IMR-90 (cell line): Measurements from ENCODE around the gene STARD10. TPM values are rescaled to one million over a fixed set of nuclear protein-coding genes. Genes with fewer than 3 reads are reported as not detected.

Experiments
- ATAC-seq: fragments of 200-7000 bp; cut with Tn5 transposase; 2 replicates; pipeline ENCODE4 v1.9.1; 2020; ENCODE audit warnings: low read depth, mild to moderate bottlenecking, moderate library complexity
- BruUV-seq: library from RNA; stranded (reverse); fragments of 400-500 nt; replicated peaks from 2 replicates; lab custom pipeline; 2021; lab: Mats Ljungman, UMichigan
- CTCF ChIA-PET: fragments of 300-600 bp; formaldehyde crosslinking; extraction: SDS; loops from one replicate; lab custom pipeline; 2021; ENCODE audit warnings: antibody characterized with exemption; lab: Yijun Ruan, JAX
- POLR2A ChIA-PET: fragments of 300-600 bp; sonication (Branson Sonifier 250); formaldehyde crosslinking; loops from one replicate; lab custom pipeline; 2022; ENCODE audit warnings: antibody characterized with exemption; ENCODE audit not compliant: unreplicated experiment; lab: Charles Lee
- DNase-seq: peaks from one replicate; pipeline ENCODE4 v3.0.0; 2013
- H2AFZ ChIP-seq: replicated peaks from 2 replicates; pipeline ENCODE3; 2013; ENCODE audit warnings: low read length, mild to moderate bottlenecking; ENCODE audit not compliant: poor library complexity
- H2AK5ac ChIP-seq: 2 replicates; pipeline ENCODE4 v1.6.1; 2013; ENCODE audit warnings: low read depth, low read length, inconsistent platforms
- H2AK9ac ChIP-seq: replicated peaks from 2 replicates; pipeline ENCODE3; 2013; ENCODE audit warnings: mild to moderate bottlenecking, low read depth, low read length, moderate library complexity; ENCODE audit not compliant: poor library complexity
- H2BK120ac ChIP-seq: 2 replicates; pipeline ENCODE4 v1.6.1; 2013; ENCODE audit warnings: low read depth, low read length, inconsistent platforms
- H2BK15ac ChIP-seq: 3 replicates; pipeline ENCODE4 v1.6.1; 2013; ENCODE audit warnings: low read depth, low read length, inconsistent platforms
- H2BK20ac ChIP-seq: 2 replicates; pipeline ENCODE4 v1.6.1; 2013; ENCODE audit warnings: low read depth, mild to moderate bottlenecking, inconsistent platforms, low read length, moderate library complexity
- H2BK5ac ChIP-seq: 2 replicates; pipeline ENCODE4 v1.6.1; 2013; ENCODE audit warnings: mild to moderate bottlenecking, low read depth, low read length, inconsistent platforms; ENCODE audit not compliant: poor library complexity, severe bottlenecking
- H3K14ac ChIP-seq: replicated peaks from 2 replicates; pipeline ENCODE4 v1.6.1; 2013; ENCODE audit warnings: low read depth, low read length, inconsistent platforms
- H3K18ac ChIP-seq: 2 replicates; pipeline ENCODE4 v1.6.1; 2013; ENCODE audit warnings: low read depth, low read length, control low read depth
- H3K23ac ChIP-seq: 2 replicates; pipeline ENCODE4 v1.6.1; 2013; ENCODE audit warnings: low read depth, low read length, inconsistent platforms
- H3K27ac ChIP-seq: 2 replicates; pipeline ENCODE4 v1.5.1; 2013; ENCODE audit warnings: mild to moderate bottlenecking, control low read depth, low read length; ENCODE audit not compliant: insufficient read depth
- H3K27me3 ChIP-seq: 2 replicates; pipeline ENCODE4 v1.6.1; 2013; ENCODE audit warnings: low read length; ENCODE audit not compliant: control insufficient read depth, insufficient read depth
- H3K36me3 ChIP-seq: 2 replicates; pipeline ENCODE4 v1.6.1; 2013; ENCODE audit warnings: low read length, mixed read lengths; ENCODE audit not compliant: control insufficient read depth, insufficient read depth
- H3K4ac ChIP-seq: 2 replicates; pipeline ENCODE4 v1.6.1; 2013; ENCODE audit warnings: low read depth, low read length, inconsistent platforms
- H3K4me1 ChIP-seq: 2 replicates; pipeline ENCODE4 v1.6.1; 2013; ENCODE audit warnings: low read length, mixed read lengths; ENCODE audit not compliant: control insufficient read depth, insufficient read depth
- H3K4me2 ChIP-seq: 2 replicates; pipeline ENCODE4 v1.6.1; 2013; ENCODE audit warnings: low read depth, mild to moderate bottlenecking, control low read depth, low read length, moderate library complexity
- H3K4me3 ChIP-seq: 2 replicates; pipeline ENCODE4 v1.5.1; 2013; ENCODE audit warnings: low read depth, mild to moderate bottlenecking, control low read depth, low read length, moderate library complexity; ENCODE audit not compliant: insufficient read depth
- H3K56ac ChIP-seq: 2 replicates; pipeline ENCODE4 v1.6.1; 2013; ENCODE audit warnings: low read length, inconsistent platforms; ENCODE audit not compliant: insufficient read depth; ENCODE audit errors: extremely low read depth
- H3K79me1 ChIP-seq, 2 experiments: 2 replicates each; pipeline ENCODE4 v1.6.1; 2013; ENCODE audit warnings: low read length in 2 of 2, inconsistent platforms in 1 of 2, low read depth in 1 of 2
- H3K9ac ChIP-seq: 2 replicates; pipeline ENCODE4 v1.6.1; 2013; ENCODE audit warnings: low read depth, low read length, control low read depth
- H3K9me1 ChIP-seq: 2 replicates; pipeline ENCODE4 v1.6.1; 2013; ENCODE audit warnings: low read length, inconsistent platforms; ENCODE audit not compliant: insufficient read depth
- H3K9me3 ChIP-seq: 2 replicates; pipeline ENCODE4 v1.6.1; 2013; ENCODE audit warnings: low read length; ENCODE audit not compliant: control insufficient read depth, insufficient read depth
- H4K20me1 ChIP-seq: 2 replicates; pipeline ENCODE4 v1.6.1; 2013; ENCODE audit warnings: low read length, inconsistent platforms; ENCODE audit not compliant: insufficient read depth
- H4K5ac ChIP-seq: 2 replicates; pipeline ENCODE4 v1.6.1; 2013; ENCODE audit warnings: mild to moderate bottlenecking, low read depth, low read length, control low read depth
- H4K8ac ChIP-seq, 2 experiments: 2 replicates each; pipeline ENCODE4 v1.6.1; 2013; ENCODE audit warnings: low read depth in 2 of 2, low read length in 2 of 2, control low read depth in 1 of 2, inconsistent platforms in 1 of 2
- H4K91ac ChIP-seq: 2 replicates; pipeline ENCODE4 v1.6.1; 2013; ENCODE audit warnings: low read depth, low read length, inconsistent platforms; ENCODE audit not compliant: insufficient read depth
- CEBPB ChIP-seq: IDR thresholded peaks from 2 replicates; pipeline ENCODE4 v1.6.1; 2012; ENCODE audit warnings: low read depth, low read length, improper control_type of control experiment
- CHD1 ChIP-seq: IDR thresholded peaks from 2 replicates; pipeline ENCODE4 v1.6.1; 2012; ENCODE audit warnings: low read depth, low read length, improper control_type of control experiment
- CTCF ChIP-seq: conservative IDR thresholded peaks from 2 replicates; pipeline ENCODE4 v1.5.1; 2012; ENCODE audit warnings: mild to moderate bottlenecking, low read depth, low read length, improper control_type of control experiment
- RFX5 ChIP-seq: IDR thresholded peaks from 2 replicates; pipeline ENCODE4 v1.8.0; 2012; ENCODE audit warnings: low read depth, mild to moderate bottlenecking, low read length, moderate library complexity
- SMC3 ChIP-seq: fragments of 150-350 bp; IDR thresholded peaks from 2 replicates; pipeline ENCODE4 v1.6.1; 2016; ENCODE audit warnings: low read depth, mild to moderate bottlenecking, antibody characterized with exemption, low read length, moderate library complexity
- WGBS, 2 experiments: methylation state at CpG; one replicate each; pipeline versions ENCODE4 v1.1.5 to v1.1.7; 2013; ENCODE audit warnings: missing lambda C conversion rate in 2 of 2; ENCODE audit not compliant: insufficient read length in 1 of 2; ENCODE audit errors: extremely low coverage in 2 of 2; 5-methylcytosine and 5-hydroxymethylcytosine counted together
- dilution Hi-C: fragments of 300-500 bp; cut with HindIII; formaldehyde crosslinking; loops from one replicate; pipeline ENCODE4 v1.14.3; 2018; ENCODE audit warnings: low sequenced_read_pairs; ENCODE audit not compliant: unreplicated experiment
- in situ Hi-C: fragments of 300-500 bp; cut with MboI; formaldehyde crosslinking; loops from 3 replicates; pipeline ENCODE4 v1.14.3; 2019; ENCODE audit warnings: low sequenced_read_pairs, inconsistent platforms, mixed read lengths
- intact Hi-C: fragments of 100-400 bp; cut with micrococcal nuclease; formaldehyde crosslinking; loops from 2 replicates; pipeline ENCODE4 v1.10.0; 2022
- polyA plus RNA-seq, 3 experiments: library from polyadenylated mRNA; depleted of rRNA; stranded (reverse); fragments of >200 nt; gene quantifications; 2 replicates each; pipeline ENCODE4 v1.2.3, GENCODE V29; 2012; ENCODE audit warnings: low replicate concordance in 1 of 3
- total RNA-seq: library from RNA; depleted of rRNA; stranded (reverse); fragments of >200 nt; gene quantifications from 2 replicates; pipeline ENCODE4 v1.2.3, GENCODE V29; 2012

STARD10 gene
- total and polyA plus RNA-seq, 2 of the 4 experiments (the other 2 are of a cell fraction) = 23.8 to 37.4 TPM

- POLR2A ChIA-PET = no interaction called here
- Histone ChIP-seq H3K14ac (no peak overlapping the region), H3K9ac (no peak overlapping the region), H3K79me1 (peaks cover 46 to 95% of the 10 kb centered on the region in 2 experiments), H3K23ac (peak overlapping the region; percentile 1; the same call in 1 of the 2 replicates), H2AK9ac (no peak overlapping the region), H4K91ac (no peak overlapping the region), H2BK120ac (no peak overlapping the region), H3K18ac (no peak overlapping the region), H3K27me3 (no peaks in the 10 kb centered on the region), H2BK15ac (no peak overlapping the region), H3K4me2 (peak overlapping the region; percentile 16), H2AK5ac (no peak overlapping the region; the same call in 1 of the 2 replicates), H3K9me3 (no peaks in the 10 kb centered on the region), H3K4me1 (peaks cover 27% of the 10 kb centered on the region), H2BK20ac (no peak overlapping the region), H3K4ac (no peak overlapping the region), H4K5ac (no peak overlapping the region), H3K27ac (no peak overlapping the region), H3K9me1 (peaks cover 27% of the 10 kb centered on the region), H2BK5ac (no peak overlapping the region), H3K36me3 (peaks cover 14% of the 10 kb centered on the region), H4K20me1 (peaks cover 65% of the 10 kb centered on the region), H2AFZ (no peak overlapping the region), H3K56ac (no peak overlapping the region), H3K4me3 (no peak overlapping the region), H4K8ac (no peak overlapping the region)
- BruUV-seq = no TSS peak
- CTCF ChIA-PET = no interaction called here
- 60% methylated on average over 1 of the region's 4 CpGs; no CpG with 5 or more reads in 1 of the 2 experiments for WGBS, 2 experiments
- TF ChIP-seq CEBPB = no peak
- TF ChIP-seq SMC3 = no peak
- no peak for TF ChIP-seq CTCF
- TF ChIP-seq CHD1 = no peak
- no peak for TF ChIP-seq RFX5
- dilution Hi-C loops (no loop called here), in situ Hi-C loops (no loop called here), intact Hi-C loops (no loop called here)
- DNase-seq (no peak), ATAC-seq (no peak)
Observed at GRCh38 chr11:72719551-72719950, 74.3 kb downstream of the STARD10 start.
